Tibial artery (tissue), 4 donors: ENCODE measurements around the gene VSIG1.

Source experiments
- DNase-seq, 2 donors: peaks; one replicate each; pipeline ENCODE4 v3.0.0-alpha.2; 2019
- H3K27ac ChIP-seq, 2 donors: fragments of 200-600 bp; sonication (generic) in 1 of 2; 1 replicate in 1 of 2; 2 replicates in 1 of 2; pipeline ENCODE4 v1.5.1; 2018 to 2019; ENCODE audit warnings: mild to moderate bottlenecking in 1 of 2
- H3K27me3 ChIP-seq, 2 donors: fragments of 200-600 bp; sonication (generic) in 1 of 2; one replicate each; pipeline versions ENCODE4 v1.5.1 to v1.6.0; 2016 to 2019
- H3K36me3 ChIP-seq, 3 donors: fragments of 200-600 bp; sonication (generic) in 2 of 3; one replicate each; pipeline ENCODE4 v1.5.1; 2016 to 2019; ENCODE audit warnings: mild to moderate bottlenecking in 2 of 3
- H3K4me1 ChIP-seq, 4 donors: fragments of 200-600 bp; sonication (generic) in 2 of 4; 1 replicate in 3 of 4; 2 replicates in 1 of 4; pipeline ENCODE4 v1.5.1; 2016 to 2019
- H3K4me3 ChIP-seq, 2 donors: fragments of 200-600 bp; sonication (generic) in 1 of 2; 1 replicate in 1 of 2; 2 replicates in 1 of 2; pipeline ENCODE4 v1.5.1; 2018 to 2019; ENCODE audit warnings: mild to moderate bottlenecking in 2 of 2
- H3K9me3 ChIP-seq, 3 donors: fragments of 200-600 bp; sonication (generic) in 1 of 3; one replicate each; pipeline ENCODE4 v1.5.1; 2016 to 2019
- CTCF ChIP-seq, 2 experiments: fragments of 200-600 bp in 1 of 2; fragments of 450-650 bp in 1 of 2; IDR thresholded peaks; one replicate each; pipeline ENCODE4 v1.5.1; 2017 to 2019; ENCODE audit warnings: antibody characterized with exemption in 2 of 2, mild to moderate bottlenecking in 1 of 2, moderate library complexity in 1 of 2
- intact Hi-C: fragments of 100-400 bp; cut with DNase I; formaldehyde crosslinking; loops from one replicate; pipeline ENCODE4 v1.15.0; 2023; ENCODE audit warnings: low total_unique reads

VSIG1 gene

GRCh38 chrX:108019382-108019875 is 25.4 kb upstream of the VSIG1 start:
- TF ChIP-seq CTCF (IDR thresholded peaks at IDR 0.05) = no peak
- H3K27ac ChIP-seq = no peak overlapping the region
- H3K27me3 ChIP-seq = no peaks in the 10 kb centered on the region
- H3K9me3 ChIP-seq = no peaks in the 10 kb centered on the region
- no peaks in the 10 kb centered on the region for H3K36me3 ChIP-seq
- H3K4me3 ChIP-seq = no peak overlapping the region
- H3K4me1 ChIP-seq = no peaks in the 10 kb centered on the region
- intact Hi-C loops = no loop called here
- no peak for DNase-seq

DNA sequence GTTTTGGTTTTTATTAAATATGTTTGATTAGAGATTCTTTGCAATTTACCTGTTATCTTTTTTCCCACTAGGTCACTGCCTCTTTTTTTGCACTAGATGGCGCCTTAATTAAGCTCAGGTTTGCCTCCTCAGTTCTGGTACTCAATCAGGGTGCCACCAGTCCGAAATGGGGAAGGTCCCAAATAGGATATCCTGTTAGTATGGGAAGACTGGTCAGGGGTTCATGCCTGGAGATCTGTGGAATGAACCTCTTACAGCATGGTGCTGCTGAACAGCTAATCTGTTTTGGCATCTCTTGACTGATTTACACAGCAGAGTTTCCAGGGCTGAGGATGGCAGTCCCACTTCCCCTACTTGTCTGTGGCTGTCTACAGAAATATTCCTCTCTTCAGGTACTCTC is 24.2 kb upstream of the VSIG1 start:
- no peak overlapping the region for H3K4me3 ChIP-seq
- no peaks in the 10 kb centered on the region for H3K36me3 ChIP-seq
- no peaks in the 10 kb centered on the region for H3K9me3 ChIP-seq
- H3K27me3 ChIP-seq = no peaks in the 10 kb centered on the region
- no peak for DNase-seq
- TF ChIP-seq CTCF (IDR thresholded peaks at IDR 0.05) = no peak
- H3K27ac ChIP-seq = no peak overlapping the region
- H3K4me1 ChIP-seq = no peaks in the 10 kb centered on the region
- intact Hi-C loops = no loop called here

GRCh38 chrX:108022491-108023089 is 22.3 kb upstream of the VSIG1 start:
- no peaks in the 10 kb centered on the region for H3K27me3 ChIP-seq
- intact Hi-C loops = no loop called here
- DNase-seq = no peak
- no peak for TF ChIP-seq CTCF (IDR thresholded peaks at IDR 0.05)
- H3K4me1 ChIP-seq = no peaks in the 10 kb centered on the region
- H3K36me3 ChIP-seq = no peaks in the 10 kb centered on the region
- H3K4me3 ChIP-seq = no peak overlapping the region
- H3K27ac ChIP-seq = no peak overlapping the region
- H3K9me3 ChIP-seq = no peaks in the 10 kb centered on the region

- H3K4me3 ChIP-seq = no peak overlapping the region
- no peak for DNase-seq
- no peak overlapping the region for H3K27ac ChIP-seq
- H3K27me3 ChIP-seq = no peaks in the 10 kb centered on the region
- H3K4me1 ChIP-seq = no peaks in the 10 kb centered on the region
- intact Hi-C loops = no loop called here
- no peaks in the 10 kb centered on the region for H3K9me3 ChIP-seq
- TF ChIP-seq CTCF (IDR thresholded peaks at IDR 0.05) = no peak
- no peaks in the 10 kb centered on the region for H3K36me3 ChIP-seq
Measured at GRCh38 chrX:108025376-108025775, 19.5 kb upstream of the VSIG1 start.

DNA sequence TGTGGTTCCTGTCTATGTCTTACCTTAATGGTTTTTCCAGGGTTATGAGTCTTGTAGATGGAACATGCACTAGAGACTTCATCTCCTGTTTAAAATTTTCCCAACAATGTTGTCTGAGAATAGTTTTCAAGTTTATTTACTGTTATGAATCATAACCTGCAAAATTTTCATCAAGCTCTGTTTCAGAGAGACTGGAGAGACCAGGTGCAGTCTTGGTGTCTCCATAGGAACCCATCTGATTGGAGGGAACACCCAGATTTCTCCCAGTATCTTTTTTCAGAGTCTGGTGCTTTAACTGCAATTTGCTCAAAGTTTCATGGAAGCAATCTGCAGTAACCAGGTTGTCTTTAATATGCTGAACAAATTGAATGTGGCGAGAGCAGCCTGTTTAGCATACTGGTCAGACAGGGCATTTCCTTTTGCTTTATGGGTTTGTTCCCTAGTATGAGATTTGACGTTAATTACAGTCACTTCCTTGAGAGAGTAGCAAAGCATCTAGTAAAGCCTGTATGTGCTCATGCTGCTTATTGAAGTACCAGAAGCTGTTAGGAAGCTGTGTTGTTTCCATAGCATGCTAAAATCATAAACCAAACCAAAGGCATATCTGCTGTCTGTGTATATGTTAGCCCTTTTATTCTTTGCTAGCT is 18.8 kb upstream of the VSIG1 start:
- intact Hi-C loops = no loop called here
- H3K4me3 ChIP-seq = no peak overlapping the region
- DNase-seq = no peak
- no peaks in the 10 kb centered on the region for H3K4me1 ChIP-seq
- H3K36me3 ChIP-seq = no peaks in the 10 kb centered on the region
- TF ChIP-seq CTCF (IDR thresholded peaks at IDR 0.05) = no peak
- no peaks in the 10 kb centered on the region for H3K9me3 ChIP-seq
- no peak overlapping the region for H3K27ac ChIP-seq
- no peaks in the 10 kb centered on the region for H3K27me3 ChIP-seq
